ENCODE data around the gene RRP9.

GRCh38 chr3:51937014-51937413, 4.7 kb downstream of the RRP9 start:
- TF ChIP-seq POLR2A (IDR thresholded peaks at IDR 0.05; ENCODE audit: low read length), result no peak
- no peak for TF ChIP-seq GATA1 (IDR thresholded peaks at IDR 0.05; ENCODE audit: low read depth, low read length)

Measured in erythroblast (primary cell).